HS-27A (cell line): ENCODE results near the gene VRK3.
"Not testable (repeated sequence)": the region's sequence is repeated elsewhere in the genome, so short reads cannot be mapped to it uniquely, and the experiment has no call there.

Source experiments
- DNase-seq: peaks from one replicate; pipeline ENCODE4 v3.0.0-alpha.2; 2012; ENCODE audit warnings: low read depth, missing footprints

VRK3 gene, protein sequence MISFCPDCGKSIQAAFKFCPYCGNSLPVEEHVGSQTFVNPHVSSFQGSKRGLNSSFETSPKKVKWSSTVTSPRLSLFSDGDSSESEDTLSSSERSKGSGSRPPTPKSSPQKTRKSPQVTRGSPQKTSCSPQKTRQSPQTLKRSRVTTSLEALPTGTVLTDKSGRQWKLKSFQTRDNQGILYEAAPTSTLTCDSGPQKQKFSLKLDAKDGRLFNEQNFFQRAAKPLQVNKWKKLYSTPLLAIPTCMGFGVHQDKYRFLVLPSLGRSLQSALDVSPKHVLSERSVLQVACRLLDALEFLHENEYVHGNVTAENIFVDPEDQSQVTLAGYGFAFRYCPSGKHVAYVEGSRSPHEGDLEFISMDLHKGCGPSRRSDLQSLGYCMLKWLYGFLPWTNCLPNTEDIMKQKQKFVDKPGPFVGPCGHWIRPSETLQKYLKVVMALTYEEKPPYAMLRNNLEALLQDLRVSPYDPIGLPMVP

DNA sequence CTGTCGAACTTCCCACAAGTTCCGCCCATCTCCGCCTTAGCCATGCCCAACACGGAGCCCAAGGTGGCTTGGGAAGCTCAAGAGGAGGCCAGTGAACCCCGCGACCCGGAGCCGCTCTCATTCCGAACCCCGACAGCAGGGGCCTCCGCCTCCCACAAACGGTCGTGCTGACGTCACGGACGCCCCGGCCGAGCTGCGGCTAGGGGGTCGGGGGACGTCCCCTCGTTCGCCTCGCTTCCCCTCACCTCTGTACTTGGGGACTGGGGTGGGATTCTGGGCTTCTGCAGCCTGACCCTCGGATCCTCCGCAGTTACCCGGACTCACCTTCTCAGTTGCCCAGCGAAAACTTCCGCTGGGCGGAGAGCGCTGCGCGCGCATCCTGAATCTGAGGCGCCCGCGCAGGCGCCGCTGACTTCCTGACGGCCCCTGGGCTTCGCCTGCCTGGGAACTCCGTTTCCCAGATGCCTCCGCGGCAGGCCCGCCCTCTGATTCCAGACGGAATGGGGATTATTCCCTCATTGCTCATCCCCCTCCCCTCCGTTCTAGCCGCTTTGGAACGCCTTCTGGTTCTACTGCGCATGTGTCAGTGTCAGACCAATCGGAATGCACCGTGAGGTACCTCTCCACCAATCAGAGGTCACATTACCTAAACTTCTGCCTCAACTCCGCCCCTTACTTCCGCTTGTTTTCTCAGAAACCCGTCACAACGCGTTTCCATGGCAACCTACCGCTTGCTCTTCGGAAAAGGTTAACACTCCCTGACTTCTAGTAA lies at the start of gene VRK3:
TSS of gene VRK3 (minus strand) at position 351 of the 772 bp plus-strand sequence. CDS start 9,210 bp downstream, outside the sequence.
- peak; percentile 100 for DNase-seq

DNA sequence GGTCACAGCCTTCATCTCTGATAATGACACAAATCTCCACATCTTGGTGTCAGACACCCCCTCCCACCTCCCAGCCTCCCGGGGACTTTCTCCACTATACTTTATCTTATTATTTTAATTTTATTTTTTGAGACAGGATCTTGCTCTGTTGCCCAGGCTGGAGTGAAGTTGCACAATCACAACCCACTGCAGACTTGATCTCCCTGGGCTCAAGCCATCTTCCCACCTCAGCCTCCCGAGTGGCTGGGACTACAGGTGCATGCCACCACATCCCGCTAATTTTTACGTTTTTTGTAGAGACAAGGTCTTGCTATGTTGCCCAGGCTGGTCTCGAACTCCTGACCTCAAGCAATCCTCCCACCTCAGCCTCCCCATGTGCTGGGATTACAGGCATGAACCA lies 43.2 kb upstream of the VRK3 start:
- not testable (repeated sequence) for DNase-seq

GRCh38 chr19:50067575-50067974 lies 42.4 kb upstream of the VRK3 start:
- DNase-seq = no peak

GRCh38 chr19:50065938-50066337 lies 40.8 kb upstream of the VRK3 start:
- no peak for DNase-seq

DNA sequence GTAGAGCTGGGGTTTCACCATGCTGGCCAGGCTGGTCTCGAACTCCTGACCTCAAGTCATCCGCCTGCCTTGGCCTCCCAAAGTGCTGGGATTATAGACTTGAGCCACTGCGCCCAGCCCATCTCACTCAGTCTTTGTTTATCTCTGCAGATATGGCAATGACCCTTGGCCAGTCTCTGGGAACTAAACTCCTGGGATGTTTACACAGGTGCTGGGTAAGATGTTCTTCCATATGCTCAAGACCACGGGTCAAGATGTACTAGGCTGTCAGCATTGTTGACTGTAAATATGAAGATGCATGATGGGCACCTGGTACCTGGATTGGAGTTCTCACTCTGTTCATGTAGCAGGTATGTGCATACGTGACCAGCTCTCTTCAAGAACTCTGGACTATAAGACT lies 36.5 kb upstream of the VRK3 start:
- no peak for DNase-seq

GRCh38 chr19:50060107-50060506 lies 34.9 kb upstream of the VRK3 start:
- DNase-seq = no peak

DNA sequence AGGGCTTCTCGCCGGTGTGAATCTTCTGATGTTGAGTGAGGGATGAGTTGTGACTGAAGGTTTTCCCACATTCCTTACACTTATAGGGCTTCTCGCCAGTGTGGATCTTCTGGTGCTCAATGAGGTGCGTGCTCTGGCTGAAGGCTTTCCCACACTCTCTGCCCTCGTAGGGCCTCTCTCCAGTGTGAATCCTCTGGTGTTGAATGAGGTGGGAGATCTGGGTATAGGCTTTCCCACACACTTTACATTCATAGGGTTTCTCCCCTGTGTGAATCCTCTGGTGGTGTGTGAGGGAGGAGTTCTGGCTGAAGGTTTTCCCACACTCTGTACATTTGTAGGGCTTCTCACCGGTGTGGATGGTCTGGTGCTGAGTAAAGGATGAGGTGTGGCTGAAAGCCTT lies 33.9 kb upstream of the VRK3 start:
- no peak for DNase-seq

GRCh38 chr19:50058425-50058824 lies 33.3 kb upstream of the VRK3 start:
- DNase-seq = no peak

- DNase-seq = no peak
These were observed 27.9 kb upstream of the VRK3 start for GRCh38 chr19:50053119-50053518.

- no peak for DNase-seq
These were observed 26.8 kb upstream of the VRK3 start for GRCh38 chr19:50051964-50052363.

- not testable (repeated sequence) for DNase-seq
These were observed 26.2 kb upstream of the VRK3 start for GRCh38 chr19:50051228-50051895.

DNA sequence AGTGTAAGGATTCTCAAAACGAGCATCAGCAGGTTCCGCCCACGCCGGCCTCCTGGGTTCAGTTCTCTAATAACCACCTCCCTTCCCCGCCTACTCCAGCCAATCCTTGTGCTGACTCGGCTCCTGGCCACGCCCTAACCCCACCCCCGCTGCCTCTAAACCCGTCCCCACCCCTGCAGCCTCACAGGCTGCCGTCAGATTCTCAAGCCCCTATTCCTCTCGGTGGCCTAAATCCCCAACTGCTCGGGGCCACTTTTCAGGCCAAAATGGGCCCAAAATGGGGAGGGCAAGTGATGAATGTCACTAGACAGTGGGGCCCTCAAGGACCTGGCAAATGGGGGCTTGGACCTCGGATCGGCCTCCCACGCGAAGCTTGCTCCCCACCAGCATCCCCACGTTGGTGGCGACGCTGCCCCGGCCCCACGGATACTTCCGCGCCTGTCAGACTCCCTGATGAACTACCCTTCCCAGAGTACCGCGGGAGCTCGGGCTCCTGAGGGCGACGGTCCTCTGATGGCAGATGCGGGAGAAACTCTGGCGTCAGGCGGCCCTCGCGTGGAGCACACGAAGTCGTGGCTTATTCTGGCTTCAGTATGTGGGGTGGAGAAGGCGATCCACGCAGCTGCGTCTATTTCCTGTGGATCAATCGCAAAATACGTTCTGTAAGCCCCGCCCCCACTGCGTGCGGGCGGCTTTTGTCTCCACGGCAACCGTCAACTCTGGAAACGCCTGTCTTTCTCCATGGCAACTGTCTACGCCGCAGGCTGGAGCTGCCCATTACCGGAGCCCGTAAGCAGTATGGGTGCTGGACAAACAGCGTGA lies 25.4 kb upstream of the VRK3 start:
- no peak for DNase-seq

GRCh38 chr19:50047671-50048070 lies 22.5 kb upstream of the VRK3 start:
- DNase-seq = no peak

DNA sequence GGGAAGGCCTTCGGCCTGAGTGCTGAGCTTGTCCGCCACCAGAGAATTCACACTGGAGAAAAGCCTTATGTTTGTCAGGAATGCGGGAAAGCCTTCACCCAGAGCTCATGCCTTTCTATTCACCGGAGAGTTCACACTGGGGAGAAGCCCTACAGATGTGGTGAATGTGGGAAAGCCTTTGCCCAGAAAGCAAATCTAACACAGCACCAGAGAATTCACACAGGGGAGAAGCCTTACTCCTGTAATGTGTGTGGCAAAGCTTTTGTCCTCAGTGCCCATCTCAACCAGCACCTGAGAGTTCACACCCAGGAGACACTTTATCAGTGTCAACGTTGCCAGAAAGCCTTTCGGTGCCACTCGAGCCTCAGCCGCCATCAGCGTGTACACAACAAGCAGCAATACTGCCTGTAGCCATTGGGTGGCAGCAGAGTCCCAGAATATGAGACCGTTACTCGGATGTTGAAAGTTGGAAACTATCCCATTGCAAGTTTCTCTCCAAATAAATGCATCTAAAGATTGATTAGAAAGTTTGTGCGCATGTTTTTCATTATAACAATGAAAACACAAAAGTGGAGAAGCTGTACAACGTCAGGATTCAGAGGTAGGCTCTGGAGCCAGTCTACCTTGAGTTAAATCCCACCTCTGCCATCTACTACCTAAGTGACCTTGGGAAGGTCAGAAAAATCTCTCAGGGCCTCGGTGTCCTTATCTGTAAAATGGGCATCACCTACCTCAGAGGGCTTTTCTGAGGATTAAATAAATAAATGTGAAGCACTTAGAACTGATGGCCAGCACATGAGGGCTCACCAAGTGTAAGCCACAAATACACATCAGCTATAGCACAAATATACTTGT lies 21.7 kb upstream of the VRK3 start:
- DNase-seq = no peak

GRCh38 chr19:50044922-50045321 lies 19.8 kb upstream of the VRK3 start:
- DNase-seq = no peak

- DNase-seq = no peak
These were observed 18.8 kb upstream of the VRK3 start for GRCh38 chr19:50043967-50044366.

GRCh38 chr19:50042363-50043024 lies 17.3 kb upstream of the VRK3 start:
- DNase-seq = no peak

- no peak for DNase-seq
These were observed 15.8 kb upstream of the VRK3 start for GRCh38 chr19:50040967-50041366.

- no peak for DNase-seq
These were observed 14.8 kb upstream of the VRK3 start for GRCh38 chr19:50039968-50040367.

GRCh38 chr19:50036908-50037307 lies 11.7 kb upstream of the VRK3 start:
- DNase-seq = no peak
